ENCODE results near the gene HAVCR2.

DNA sequence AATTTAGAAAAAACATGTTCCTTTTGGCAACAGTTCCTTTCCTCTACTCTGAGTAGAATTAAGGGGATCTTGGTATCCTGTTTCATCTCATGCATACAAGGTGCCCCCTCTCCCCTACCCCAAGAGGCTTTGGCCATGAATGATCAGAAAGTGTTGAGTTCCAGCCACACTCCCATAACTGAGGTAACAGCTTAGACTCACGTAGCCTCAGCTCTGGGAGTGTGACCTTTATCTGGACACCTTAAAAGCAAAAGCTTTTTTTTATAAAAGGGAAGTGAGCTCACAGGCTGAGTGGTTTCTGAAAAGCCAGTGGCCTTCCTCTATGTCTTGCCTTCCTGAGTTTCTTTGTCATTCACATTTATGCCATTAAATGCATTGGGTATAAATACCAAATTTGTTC is 900 bp upstream of the HAVCR2 start:
- TF ChIP-seq EZH2 (IDR thresholded peaks at IDR 0.05; ENCODE audit: low read depth), result no peak
- TF ChIP-seq, protein P1, sequence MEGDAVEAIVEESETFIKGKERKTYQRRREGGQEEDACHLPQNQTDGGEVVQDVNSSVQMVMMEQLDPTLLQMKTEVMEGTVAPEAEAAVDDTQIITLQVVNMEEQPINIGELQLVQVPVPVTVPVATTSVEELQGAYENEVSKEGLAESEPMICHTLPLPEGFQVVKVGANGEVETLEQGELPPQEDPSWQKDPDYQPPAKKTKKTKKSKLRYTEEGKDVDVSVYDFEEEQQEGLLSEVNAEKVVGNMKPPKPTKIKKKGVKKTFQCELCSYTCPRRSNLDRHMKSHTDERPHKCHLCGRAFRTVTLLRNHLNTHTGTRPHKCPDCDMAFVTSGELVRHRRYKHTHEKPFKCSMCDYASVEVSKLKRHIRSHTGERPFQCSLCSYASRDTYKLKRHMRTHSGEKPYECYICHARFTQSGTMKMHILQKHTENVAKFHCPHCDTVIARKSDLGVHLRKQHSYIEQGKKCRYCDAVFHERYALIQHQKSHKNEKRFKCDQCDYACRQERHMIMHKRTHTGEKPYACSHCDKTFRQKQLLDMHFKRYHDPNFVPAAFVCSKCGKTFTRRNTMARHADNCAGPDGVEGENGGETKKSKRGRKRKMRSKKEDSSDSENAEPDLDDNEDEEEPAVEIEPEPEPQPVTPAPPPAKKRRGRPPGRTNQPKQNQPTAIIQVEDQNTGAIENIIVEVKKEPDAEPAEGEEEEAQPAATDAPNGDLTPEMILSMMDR (conservative IDR thresholded peaks at IDR 0.05), result no peak
